OCI-LY1 (cell line): ENCODE data around the gene TBX18.

ENCODE experiments used
- H2AFZ ChIP-seq: fragments of 200-600 bp; sonication (generic), shearing (Covaris generic); 2 replicates; pipeline ENCODE4 v1.6.0; 2014; ENCODE audit warnings: antibody characterized with exemption, mild to moderate bottlenecking, low read length
- H3F3A ChIP-seq: fragments of 200-600 bp; sonication (generic), shearing (Covaris generic); 2 replicates; pipeline ENCODE4 v1.6.0; 2014; ENCODE audit warnings: mild to moderate bottlenecking, antibody characterized with exemption, low read length, moderate library complexity; ENCODE audit not compliant: insufficient read depth
- H3K27ac ChIP-seq: fragments of 200-600 bp; sonication (generic); 2 replicates; pipeline ENCODE4 v1.5.1; 2014; ENCODE audit warnings: low read length, mixed run types, mild to moderate bottlenecking, low read depth; ENCODE audit not compliant: poor library complexity, severe bottlenecking
- H3K27me3 ChIP-seq: fragments of 200-600 bp; sonication (generic); 2 replicates; pipeline ENCODE4 v1.6.0; 2014; ENCODE audit warnings: antibody characterized with exemption, mild to moderate bottlenecking, low read length, moderate library complexity; ENCODE audit not compliant: insufficient read depth
- H3K36me3 ChIP-seq: fragments of 200-600 bp; sonication (generic); 2 replicates; pipeline ENCODE4 v1.6.1; 2014; ENCODE audit warnings: mild to moderate bottlenecking, antibody characterized with exemption, low read length, moderate library complexity, mixed read lengths; ENCODE audit not compliant: insufficient read depth
- H3K4me1 ChIP-seq: fragments of 200-600 bp; sonication (generic); 2 replicates; pipeline ENCODE4 v1.5.1; 2014; ENCODE audit warnings: mild to moderate bottlenecking, low read length, moderate library complexity; ENCODE audit not compliant: insufficient read depth, severe bottlenecking
- H3K4me2 ChIP-seq: fragments of 200-600 bp; sonication (generic), shearing (Covaris generic); 2 replicates; pipeline ENCODE4 v1.6.1; 2014; ENCODE audit warnings: low read length
- H3K4me3 ChIP-seq: fragments of 200-600 bp; sonication (generic); 2 replicates; pipeline ENCODE4 v1.5.1; 2014; ENCODE audit warnings: low read length, low read depth, mild to moderate bottlenecking, mixed read lengths; ENCODE audit not compliant: poor library complexity, severe bottlenecking
- H3K79me2 ChIP-seq: fragments of 200-600 bp; shearing (Covaris generic); 2 replicates; pipeline ENCODE4 v1.6.1; 2016; ENCODE audit warnings: mixed run types, low read length, mixed read lengths; ENCODE audit not compliant: insufficient read depth
- H3K9ac ChIP-seq: fragments of 200-600 bp; sonication (generic), shearing (Covaris generic); 2 replicates; pipeline ENCODE4 v1.6.1; 2014; ENCODE audit warnings: mild to moderate bottlenecking, low read length, mixed read lengths
- H3K9me2 ChIP-seq: fragments of 200-600 bp; sonication (generic), shearing (Covaris generic); 2 replicates; pipeline ENCODE4 v1.6.1; 2014; ENCODE audit warnings: low read depth, mild to moderate bottlenecking, low read length, mixed read lengths
- H3K9me3 ChIP-seq: fragments of 200-600 bp; shearing (Covaris generic); 2 replicates; pipeline ENCODE4 v1.6.1; 2014; ENCODE audit warnings: low read length, mixed read lengths
- H4K20me1 ChIP-seq: fragments of 200-600 bp; sonication (generic), shearing (Covaris generic); 2 replicates; pipeline ENCODE4 v1.6.0; 2016; ENCODE audit warnings: mild to moderate bottlenecking, low read length; ENCODE audit not compliant: insufficient read depth
- EZH2 ChIP-seq: fragments of 200-600 bp; sonication (generic), shearing (Covaris generic); IDR thresholded peaks from 2 replicates; pipeline ENCODE4 v1.8.0; 2017; ENCODE audit warnings: borderline replicate concordance, mixed run types, mild to moderate bottlenecking, antibody characterized with exemption, low read length, moderate library complexity, mixed read lengths
- TF ChIP-seq, protein P1 (sequence below): fragments of 200-600 bp; sonication (generic), shearing (Covaris generic); IDR thresholded peaks from 2 replicates; pipeline ENCODE4 v1.5.1; 2017; ENCODE audit warnings: mild to moderate bottlenecking, antibody characterized with exemption, low read length, moderate library complexity, mixed read lengths

Gene TBX18

DNA sequence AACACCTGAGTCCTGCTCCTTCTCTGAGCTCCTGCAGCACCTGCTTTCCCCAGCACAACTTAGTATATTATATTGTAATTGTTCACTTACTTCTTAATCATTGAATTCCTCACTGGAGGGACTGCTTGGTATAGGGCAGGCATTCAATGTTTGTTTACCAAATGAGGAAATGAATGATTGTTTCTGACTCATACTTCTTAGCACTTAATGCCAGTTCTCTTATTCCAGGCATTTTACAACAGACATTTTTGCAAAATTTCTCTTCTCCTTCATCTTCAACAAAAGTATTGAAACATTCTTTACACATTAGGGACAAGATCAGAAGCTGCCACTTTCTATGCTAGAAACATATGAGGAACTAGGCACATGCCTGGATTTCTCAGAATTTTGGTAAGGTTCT lies 119.4 kb downstream of the TBX18 start:
- no peak overlapping the region for H3K9ac ChIP-seq
- H2AFZ ChIP-seq: no peak overlapping the region
- no peaks in the 10 kb centered on the region for H3K36me3 ChIP-seq
- H3K27ac ChIP-seq: no peak overlapping the region
- H3K9me2 ChIP-seq: no peaks in the 10 kb centered on the region
- H3K9me3 ChIP-seq: no peaks in the 10 kb centered on the region
- no peaks in the 10 kb centered on the region for H3K27me3 ChIP-seq
- no peaks in the 10 kb centered on the region for H4K20me1 ChIP-seq
- no peak overlapping the region for H3K4me3 ChIP-seq
- H3K4me1 ChIP-seq: no peaks in the 10 kb centered on the region
- TF ChIP-seq, protein P1, sequence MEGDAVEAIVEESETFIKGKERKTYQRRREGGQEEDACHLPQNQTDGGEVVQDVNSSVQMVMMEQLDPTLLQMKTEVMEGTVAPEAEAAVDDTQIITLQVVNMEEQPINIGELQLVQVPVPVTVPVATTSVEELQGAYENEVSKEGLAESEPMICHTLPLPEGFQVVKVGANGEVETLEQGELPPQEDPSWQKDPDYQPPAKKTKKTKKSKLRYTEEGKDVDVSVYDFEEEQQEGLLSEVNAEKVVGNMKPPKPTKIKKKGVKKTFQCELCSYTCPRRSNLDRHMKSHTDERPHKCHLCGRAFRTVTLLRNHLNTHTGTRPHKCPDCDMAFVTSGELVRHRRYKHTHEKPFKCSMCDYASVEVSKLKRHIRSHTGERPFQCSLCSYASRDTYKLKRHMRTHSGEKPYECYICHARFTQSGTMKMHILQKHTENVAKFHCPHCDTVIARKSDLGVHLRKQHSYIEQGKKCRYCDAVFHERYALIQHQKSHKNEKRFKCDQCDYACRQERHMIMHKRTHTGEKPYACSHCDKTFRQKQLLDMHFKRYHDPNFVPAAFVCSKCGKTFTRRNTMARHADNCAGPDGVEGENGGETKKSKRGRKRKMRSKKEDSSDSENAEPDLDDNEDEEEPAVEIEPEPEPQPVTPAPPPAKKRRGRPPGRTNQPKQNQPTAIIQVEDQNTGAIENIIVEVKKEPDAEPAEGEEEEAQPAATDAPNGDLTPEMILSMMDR: no peak
- no peak for TF ChIP-seq EZH2
- no peak overlapping the region for H3K4me2 ChIP-seq
- H3K79me2 ChIP-seq: no peaks in the 10 kb centered on the region
- no peaks in the 10 kb centered on the region for H3F3A ChIP-seq

DNA sequence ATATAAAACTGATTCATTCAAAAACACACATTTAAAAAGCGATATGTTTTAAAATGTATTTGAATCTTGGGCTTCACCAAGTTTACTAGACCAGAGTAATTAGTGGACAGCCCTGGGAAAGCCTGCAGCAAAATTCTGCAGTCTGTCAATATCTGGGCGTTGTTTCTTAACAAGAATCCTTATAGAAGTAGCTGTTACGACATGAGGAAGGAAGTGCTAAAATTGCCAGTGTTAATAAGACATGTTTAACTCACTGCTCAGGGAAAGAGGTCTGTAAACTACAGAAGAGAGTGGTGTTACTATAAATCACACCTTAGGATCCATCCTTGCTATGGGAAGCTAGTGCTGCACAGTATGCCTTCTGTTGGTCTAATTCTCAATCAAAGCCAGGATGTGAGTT lies 120.6 kb downstream of the TBX18 start:
- Histone ChIP-seq H3K27ac (no peak overlapping the region), H3K9ac (no peak overlapping the region), H3K27me3 (no peaks in the 10 kb centered on the region), H3K9me3 (no peaks in the 10 kb centered on the region), H2AFZ (no peak overlapping the region), H3K36me3 (no peaks in the 10 kb centered on the region), H3K4me3 (no peak overlapping the region), H3F3A (no peaks in the 10 kb centered on the region), H3K4me2 (no peak overlapping the region), H3K79me2 (no peaks in the 10 kb centered on the region), H3K4me1 (no peaks in the 10 kb centered on the region), H3K9me2 (no peaks in the 10 kb centered on the region), H4K20me1 (no peaks in the 10 kb centered on the region)
- TF ChIP-seq, protein P1: no peak
- TF ChIP-seq EZH2: no peak

DNA sequence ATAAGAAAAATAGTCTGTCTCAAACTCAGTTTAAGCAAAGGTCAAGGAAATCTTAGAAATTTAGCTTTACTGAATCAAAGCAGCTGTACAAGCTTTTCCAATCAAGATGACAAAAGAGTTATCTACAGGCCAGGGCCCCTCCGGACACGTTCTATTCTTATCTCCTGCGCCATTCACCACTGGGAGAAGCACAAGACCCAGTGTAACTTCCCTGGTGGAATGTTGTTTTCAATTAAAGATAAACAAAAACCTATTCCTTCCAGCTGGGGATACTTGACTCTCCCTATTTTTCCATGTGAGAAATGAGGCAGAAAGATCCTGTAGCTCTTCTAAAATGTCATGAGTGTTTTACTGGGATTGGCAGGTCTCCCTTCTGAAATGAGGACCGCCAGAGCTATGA lies 123.3 kb downstream of the TBX18 start:
- no peaks in the 10 kb centered on the region for H3K79me2 ChIP-seq
- H3K9ac ChIP-seq: no peak overlapping the region
- H3K9me2 ChIP-seq: no peaks in the 10 kb centered on the region
- no peak overlapping the region for H3K4me2 ChIP-seq
- no peaks in the 10 kb centered on the region for H3F3A ChIP-seq
- no peaks in the 10 kb centered on the region for H3K36me3 ChIP-seq
- no peak overlapping the region for H2AFZ ChIP-seq
- no peaks in the 10 kb centered on the region for H3K4me1 ChIP-seq
- TF ChIP-seq EZH2: no peak
- TF ChIP-seq, protein P1: no peak
- no peak overlapping the region for H3K27ac ChIP-seq
- no peaks in the 10 kb centered on the region for H3K27me3 ChIP-seq
- H3K4me3 ChIP-seq: no peak overlapping the region
- no peaks in the 10 kb centered on the region for H3K9me3 ChIP-seq
- no peaks in the 10 kb centered on the region for H4K20me1 ChIP-seq
